ENCODE measurements around the gene ROCK1. TPM values are rescaled to one million over a fixed set of nuclear protein-coding genes. Genes with fewer than 3 reads are reported as not detected.

ROCK1 gene
- total and polyA plus RNA-seq, 2 donors (not counting 1 experiment from before 2014, with no cell fraction given): 12.5 to 103 TPM

DNA sequence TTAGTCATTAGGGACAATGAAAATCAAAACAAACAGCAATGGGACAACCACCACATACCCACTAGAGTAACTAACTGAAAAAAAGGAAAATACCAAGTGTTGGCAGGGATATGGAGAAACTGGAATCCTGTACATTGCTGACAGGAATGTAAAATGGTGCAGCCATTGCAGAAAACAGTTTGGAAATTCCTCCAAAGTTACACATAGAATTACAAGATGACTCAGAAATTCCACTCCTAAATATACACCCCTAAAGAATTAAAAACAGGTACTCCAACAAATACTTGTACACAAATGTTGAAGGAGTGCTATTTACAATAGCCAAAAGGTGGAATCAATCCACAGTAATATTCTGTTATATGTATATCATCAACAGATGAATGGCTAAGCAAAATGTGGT lies 110.9 kb downstream of the ROCK1 start:
- H3K27me3 Mint-ChIP-seq: no peaks in the 10 kb centered on the region
- no peaks in the 10 kb centered on the region for H3K27me3 ChIP-seq (replicated peaks in 1 of 4; ENCODE audit: control extremely low read depth in 1 of 4, control insufficient read depth in 3 of 4, insufficient read depth in 4 of 4, low read length in 3 of 4)
- no peak overlapping the region for H3K4me3 ChIP-seq (ENCODE audit: control extremely low read depth in 1 of 5, extremely low read depth in 1 of 5, insufficient read depth in 1 of 5, low read depth in 2 of 5, low read length in 4 of 5)
- peaks cover 15% of the 10 kb centered on the region for H3K4me1 Mint-ChIP-seq
- DNase-seq: no peak
- no peak overlapping the region for H3K27ac ChIP-seq (ENCODE audit: low read length in 2 of 2)
- H3K27ac Mint-ChIP-seq: no peak overlapping the region
- peaks cover 10% of the 10 kb centered on the region for H4K20me1 ChIP-seq (ENCODE audit: control insufficient read depth, insufficient read depth, low read length, poor library complexity, severe bottlenecking)
- no peak overlapping the region for H3K4me3 Mint-ChIP-seq
- H3K9me3 ChIP-seq (ENCODE audit: control extremely low read depth in 1 of 3, control insufficient read depth in 2 of 3, insufficient read depth in 1 of 3, low read length in 2 of 3): no peaks in the 10 kb centered on the region
- CTCF ChIA-PET: no interaction called here
- no peaks in the 10 kb centered on the region for H3K9me3 Mint-ChIP-seq (ENCODE audit: insufficient read depth)
- no peak overlapping the region for H3K4me2 ChIP-seq (replicated peaks; ENCODE audit: low read depth, low read length, poor library complexity, severe bottlenecking)
- no peak for ATAC-seq (ENCODE audit: low read depth)
- peaks cover 3 to 45% of the 10 kb centered on the region in 2 experiments for H3K36me3 ChIP-seq (replicated peaks in 1 of 2; ENCODE audit: control extremely low read depth in 1 of 2, control insufficient read depth in 1 of 2, extremely low read depth in 1 of 2, insufficient read depth in 2 of 2, low read length in 1 of 2)
- H3K79me2 ChIP-seq (ENCODE audit: control insufficient read depth, insufficient read depth, low read length): peaks cover 19% of the 10 kb centered on the region
- intact Hi-C loops (cut with micrococcal nuclease): no loop called here
- H3K9ac ChIP-seq (ENCODE audit: low read length): no peak overlapping the region
- no peak overlapping the region for H2AFZ ChIP-seq (ENCODE audit: insufficient read depth, low read depth, low read length, poor library complexity, severe bottlenecking)
- POLR2A ChIA-PET: no interaction called here
- no peak for TF ChIP-seq CTCF (IDR thresholded peaks at IDR 0.05)
- no peaks in the 10 kb centered on the region for H3K4me1 ChIP-seq (ENCODE audit: control insufficient read depth in 2 of 2, insufficient read depth in 2 of 2, low read length in 2 of 2)

GRCh38 chr18:20997371-20997770 lies 114.2 kb downstream of the ROCK1 start:
- peaks cover 5 to 47% of the 10 kb centered on the region in 2 experiments for H3K36me3 ChIP-seq (replicated peaks in 1 of 2; ENCODE audit: control extremely low read depth in 1 of 2, control insufficient read depth in 1 of 2, extremely low read depth in 1 of 2, insufficient read depth in 2 of 2, low read length in 1 of 2)
- Mint-ChIP-seq H3K27me3 (no peaks in the 10 kb centered on the region), H3K4me3 (no peak overlapping the region), H3K4me1 (peaks cover 16% of the 10 kb centered on the region), H3K27ac (no peak overlapping the region), H3K9me3 (ENCODE audit: insufficient read depth) (no peaks in the 10 kb centered on the region)
- no peak overlapping the region for H3K9ac ChIP-seq (ENCODE audit: low read length)
- H3K4me1 ChIP-seq (ENCODE audit: control insufficient read depth in 2 of 2, insufficient read depth in 2 of 2, low read length in 2 of 2): no peaks in the 10 kb centered on the region
- H3K4me3 ChIP-seq (ENCODE audit: control extremely low read depth in 1 of 5, extremely low read depth in 1 of 5, insufficient read depth in 1 of 5, low read depth in 2 of 5, low read length in 4 of 5): no peak overlapping the region
- POLR2A ChIA-PET: no interaction called here
- no peaks in the 10 kb centered on the region for H3K9me3 ChIP-seq (ENCODE audit: control extremely low read depth in 1 of 3, control insufficient read depth in 2 of 3, insufficient read depth in 1 of 3, low read length in 2 of 3)
- H3K27ac ChIP-seq (ENCODE audit: low read length in 2 of 2): no peak overlapping the region
- H3K79me2 ChIP-seq (ENCODE audit: control insufficient read depth, insufficient read depth, low read length): peaks cover 19% of the 10 kb centered on the region
- no peak for ATAC-seq (ENCODE audit: low read depth)
- intact Hi-C loops (cut with micrococcal nuclease): no loop called here
- H3K27me3 ChIP-seq (replicated peaks in 1 of 4; ENCODE audit: control extremely low read depth in 1 of 4, control insufficient read depth in 3 of 4, insufficient read depth in 4 of 4, low read length in 3 of 4): no peaks in the 10 kb centered on the region
- DNase-seq: no peak
- H4K20me1 ChIP-seq (ENCODE audit: control insufficient read depth, insufficient read depth, low read length, poor library complexity, severe bottlenecking): peaks cover 13% of the 10 kb centered on the region
- no peak overlapping the region for H3K4me2 ChIP-seq (replicated peaks; ENCODE audit: low read depth, low read length, poor library complexity, severe bottlenecking)
- no peak overlapping the region for H2AFZ ChIP-seq (ENCODE audit: insufficient read depth, low read depth, low read length, poor library complexity, severe bottlenecking)
- CTCF ChIA-PET: no interaction called here
- TF ChIP-seq EZH2 (IDR thresholded peaks at IDR 0.05; ENCODE audit: borderline replicate concordance, insufficient read depth, low read depth, low read length, poor library complexity, severe bottlenecking): no peak
- no peak for TF ChIP-seq CTCF (IDR thresholded peaks at IDR 0.05)
